Measurements from ENCODE around the gene CCL26.
"Not testable (repeated sequence)": the region's sequence is repeated elsewhere in the genome, so short reads cannot be mapped to it uniquely, and the experiment has no call there.

- TF ChIP-seq, protein P1, sequence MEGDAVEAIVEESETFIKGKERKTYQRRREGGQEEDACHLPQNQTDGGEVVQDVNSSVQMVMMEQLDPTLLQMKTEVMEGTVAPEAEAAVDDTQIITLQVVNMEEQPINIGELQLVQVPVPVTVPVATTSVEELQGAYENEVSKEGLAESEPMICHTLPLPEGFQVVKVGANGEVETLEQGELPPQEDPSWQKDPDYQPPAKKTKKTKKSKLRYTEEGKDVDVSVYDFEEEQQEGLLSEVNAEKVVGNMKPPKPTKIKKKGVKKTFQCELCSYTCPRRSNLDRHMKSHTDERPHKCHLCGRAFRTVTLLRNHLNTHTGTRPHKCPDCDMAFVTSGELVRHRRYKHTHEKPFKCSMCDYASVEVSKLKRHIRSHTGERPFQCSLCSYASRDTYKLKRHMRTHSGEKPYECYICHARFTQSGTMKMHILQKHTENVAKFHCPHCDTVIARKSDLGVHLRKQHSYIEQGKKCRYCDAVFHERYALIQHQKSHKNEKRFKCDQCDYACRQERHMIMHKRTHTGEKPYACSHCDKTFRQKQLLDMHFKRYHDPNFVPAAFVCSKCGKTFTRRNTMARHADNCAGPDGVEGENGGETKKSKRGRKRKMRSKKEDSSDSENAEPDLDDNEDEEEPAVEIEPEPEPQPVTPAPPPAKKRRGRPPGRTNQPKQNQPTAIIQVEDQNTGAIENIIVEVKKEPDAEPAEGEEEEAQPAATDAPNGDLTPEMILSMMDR (IDR thresholded peaks at IDR 0.05): not testable (repeated sequence)
- not testable (repeated sequence) for TF ChIP-seq POLR2A, EP300 (IDR thresholded peaks at IDR 0.05)
Observed at GRCh38 chr7:75788154-75788847, 16.3 kb upstream of the CCL26 start.
